GM10266 (cell line): ENCODE results near the gene MTHFD2.
"Not testable (repeated sequence)": the region's sequence is repeated elsewhere in the genome, so short reads cannot be mapped to it uniquely, and the experiment has no call there.

Experiments
- DNase-seq: peaks from one replicate; pipeline ENCODE4 v3.0.0; 2012; ENCODE audit errors: extremely low spot score
- TF ChIP-seq, protein P1 (sequence below): IDR thresholded peaks from 2 replicates; pipeline ENCODE4 v1.5.1; 2012; ENCODE audit warnings: mild to moderate bottlenecking, low read depth; ENCODE audit not compliant: control insufficient read depth, insufficient read depth; ENCODE audit errors: missing control alignments

Gene MTHFD2

DNA sequence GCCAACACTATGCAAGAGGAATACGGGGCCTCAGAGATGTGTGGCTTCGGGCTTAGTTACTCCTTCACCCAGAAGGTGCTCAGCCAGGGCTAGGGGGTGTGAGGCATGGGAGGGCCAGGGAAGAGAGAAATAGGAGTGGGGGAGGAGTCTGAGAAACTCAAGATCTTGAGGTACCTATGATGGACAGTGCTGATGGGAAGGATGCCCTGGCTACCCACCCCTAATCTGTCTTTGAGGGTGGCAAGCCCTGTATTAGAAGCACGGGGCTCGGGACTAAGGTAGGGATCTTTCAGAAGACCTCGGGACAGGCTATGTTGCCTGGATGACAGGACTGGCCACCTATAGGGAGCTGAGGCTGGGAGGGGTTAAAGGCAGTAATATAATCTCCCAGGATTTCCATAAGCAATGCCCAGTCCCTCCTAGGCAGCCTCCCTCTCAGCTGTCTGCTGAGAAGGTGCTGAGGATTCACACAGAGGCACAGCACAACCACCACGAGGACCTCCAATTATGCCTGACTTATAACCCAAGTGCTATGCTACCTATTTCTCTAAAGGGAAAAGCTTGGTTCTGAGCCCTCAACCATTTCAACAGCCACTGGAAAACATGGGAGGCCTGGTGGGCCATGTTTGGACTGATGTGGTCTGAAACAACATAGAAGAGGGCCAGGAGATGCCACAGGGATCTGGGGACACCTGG, 23.3 kb downstream of the MTHFD2 start:
- TF ChIP-seq, protein P1, sequence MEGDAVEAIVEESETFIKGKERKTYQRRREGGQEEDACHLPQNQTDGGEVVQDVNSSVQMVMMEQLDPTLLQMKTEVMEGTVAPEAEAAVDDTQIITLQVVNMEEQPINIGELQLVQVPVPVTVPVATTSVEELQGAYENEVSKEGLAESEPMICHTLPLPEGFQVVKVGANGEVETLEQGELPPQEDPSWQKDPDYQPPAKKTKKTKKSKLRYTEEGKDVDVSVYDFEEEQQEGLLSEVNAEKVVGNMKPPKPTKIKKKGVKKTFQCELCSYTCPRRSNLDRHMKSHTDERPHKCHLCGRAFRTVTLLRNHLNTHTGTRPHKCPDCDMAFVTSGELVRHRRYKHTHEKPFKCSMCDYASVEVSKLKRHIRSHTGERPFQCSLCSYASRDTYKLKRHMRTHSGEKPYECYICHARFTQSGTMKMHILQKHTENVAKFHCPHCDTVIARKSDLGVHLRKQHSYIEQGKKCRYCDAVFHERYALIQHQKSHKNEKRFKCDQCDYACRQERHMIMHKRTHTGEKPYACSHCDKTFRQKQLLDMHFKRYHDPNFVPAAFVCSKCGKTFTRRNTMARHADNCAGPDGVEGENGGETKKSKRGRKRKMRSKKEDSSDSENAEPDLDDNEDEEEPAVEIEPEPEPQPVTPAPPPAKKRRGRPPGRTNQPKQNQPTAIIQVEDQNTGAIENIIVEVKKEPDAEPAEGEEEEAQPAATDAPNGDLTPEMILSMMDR = no peak
- DNase-seq = no peak

DNA sequence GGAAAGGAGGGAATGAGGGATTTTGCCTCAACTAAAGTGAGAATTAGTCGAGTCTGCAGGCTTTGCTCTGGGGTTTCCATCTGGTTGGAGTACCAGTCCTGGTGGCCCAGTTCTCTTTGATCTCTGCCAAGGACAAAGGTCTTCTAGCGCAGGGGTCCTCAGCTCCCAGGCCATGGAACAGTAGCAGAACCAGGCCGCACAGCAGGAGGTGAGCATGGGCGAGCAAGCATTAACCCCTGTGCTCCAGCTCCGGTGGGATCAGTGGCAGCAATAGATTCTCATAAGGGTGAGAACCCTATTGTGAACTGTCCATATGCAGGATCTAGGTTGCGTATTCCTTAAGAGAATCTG, 23.9 kb downstream of the MTHFD2 start:
- TF ChIP-seq, protein P1 = no peak
- DNase-seq = no peak

DNA sequence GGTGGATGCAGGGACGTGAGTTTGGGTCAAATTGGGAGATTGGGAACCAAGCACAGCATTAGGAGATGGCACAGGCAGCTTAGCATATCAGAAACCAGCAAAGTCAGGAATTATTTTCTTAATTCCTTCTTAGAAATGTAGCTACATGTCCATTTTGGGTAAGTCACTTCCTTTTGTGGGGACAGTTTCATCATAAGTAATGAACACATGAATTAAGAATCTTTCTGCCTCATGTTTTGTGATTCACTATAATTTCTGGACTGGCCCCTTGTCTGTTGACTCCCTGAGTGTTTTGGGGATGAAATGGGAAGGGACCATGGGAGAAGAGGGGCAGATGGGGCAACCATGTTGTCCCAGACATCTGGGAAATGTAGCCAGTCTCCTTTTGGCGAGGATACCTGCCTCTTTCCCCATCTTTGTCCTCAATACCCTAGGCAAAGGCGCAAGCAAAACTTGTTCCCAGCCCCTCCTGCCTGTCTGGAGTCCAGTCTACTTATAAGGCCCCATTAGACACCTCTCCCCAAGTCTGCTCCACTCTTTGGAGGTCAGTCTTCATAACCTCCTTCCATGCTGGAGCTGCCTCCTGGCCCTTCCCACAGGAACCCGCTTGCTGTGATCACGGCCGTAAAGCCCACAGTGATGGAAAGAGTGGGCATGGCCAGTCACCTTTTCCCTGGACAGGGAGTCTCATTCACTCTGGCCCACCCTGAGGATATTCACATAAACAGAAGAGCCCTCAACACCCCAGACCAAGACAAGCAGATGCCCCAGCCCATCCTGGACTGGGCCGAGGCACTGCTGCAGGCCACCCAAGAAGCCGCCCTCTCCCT, 25.7 kb downstream of the MTHFD2 start:
- no peak for DNase-seq
- TF ChIP-seq, protein P1 = no peak

DNA sequence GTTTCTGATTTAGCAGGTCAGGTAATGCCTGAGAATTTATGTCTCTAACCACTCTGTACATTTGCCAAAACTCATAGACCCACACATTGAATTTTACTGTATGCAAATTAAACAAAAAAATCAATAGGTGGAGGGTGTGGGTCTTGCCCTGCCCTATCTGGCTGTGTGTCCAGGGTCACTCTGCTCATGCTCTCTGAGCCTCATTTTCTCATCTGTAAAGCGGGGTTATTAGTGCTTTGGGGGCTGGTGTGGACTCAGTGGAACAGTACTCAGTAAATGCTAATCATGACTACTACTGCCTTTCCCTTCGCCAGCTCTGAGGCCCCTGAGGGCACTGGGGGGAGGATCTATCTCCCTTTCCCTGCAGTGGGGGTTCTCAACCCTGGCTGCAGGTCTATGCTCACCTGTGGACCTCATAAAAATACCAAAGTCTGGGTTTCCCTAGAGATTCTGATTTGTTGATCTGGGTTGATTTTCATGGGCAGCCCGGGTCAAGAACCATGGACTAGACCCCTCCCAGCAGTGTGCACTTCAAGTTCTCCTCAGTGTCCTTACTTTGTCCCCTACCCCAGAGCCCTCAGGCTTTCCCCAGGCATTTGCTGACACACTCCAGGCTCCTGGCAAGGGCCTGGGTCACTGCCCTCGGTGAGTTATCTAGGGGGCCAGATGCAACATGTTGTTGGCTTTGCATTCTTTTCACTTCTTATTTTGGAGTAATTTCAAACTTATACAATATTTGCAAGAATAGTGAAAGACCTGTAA, 27.5 kb downstream of the MTHFD2 start:
- TF ChIP-seq, protein P1 = no peak

DNA sequence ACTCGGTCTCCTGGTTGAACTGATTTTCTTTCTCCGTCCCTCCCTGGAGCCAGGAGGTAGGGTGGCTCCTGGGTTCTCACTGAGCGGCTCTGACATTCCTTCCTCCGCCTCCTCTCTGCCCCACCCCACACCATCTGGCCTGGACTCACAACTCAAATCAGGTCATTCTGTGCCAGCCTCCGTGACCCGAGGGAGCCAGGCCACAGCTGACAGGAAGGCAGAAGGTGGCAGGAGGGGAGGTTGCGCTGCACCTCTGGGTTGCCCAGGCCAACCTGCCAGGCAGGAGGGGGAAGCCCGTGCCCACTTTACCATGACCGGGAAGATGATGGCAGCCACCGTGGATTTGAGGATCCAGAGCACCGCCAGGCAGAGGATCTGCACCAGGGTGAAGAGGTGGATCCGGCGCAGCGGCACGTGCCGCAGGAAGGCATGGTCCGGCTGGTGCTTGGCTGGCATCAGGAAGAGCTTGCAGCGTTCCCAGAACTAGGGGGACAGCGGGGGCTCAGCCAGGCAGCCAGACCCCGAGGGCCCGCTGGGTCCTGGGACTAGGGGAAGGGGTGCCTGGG, 28.3 kb downstream of the MTHFD2 start:
- DNase-seq = no peak
- TF ChIP-seq, protein P1 = no peak

More for the DNA sequence above, 27.5 kb downstream of the MTHFD2 start:
- no peak for DNase-seq

DNA sequence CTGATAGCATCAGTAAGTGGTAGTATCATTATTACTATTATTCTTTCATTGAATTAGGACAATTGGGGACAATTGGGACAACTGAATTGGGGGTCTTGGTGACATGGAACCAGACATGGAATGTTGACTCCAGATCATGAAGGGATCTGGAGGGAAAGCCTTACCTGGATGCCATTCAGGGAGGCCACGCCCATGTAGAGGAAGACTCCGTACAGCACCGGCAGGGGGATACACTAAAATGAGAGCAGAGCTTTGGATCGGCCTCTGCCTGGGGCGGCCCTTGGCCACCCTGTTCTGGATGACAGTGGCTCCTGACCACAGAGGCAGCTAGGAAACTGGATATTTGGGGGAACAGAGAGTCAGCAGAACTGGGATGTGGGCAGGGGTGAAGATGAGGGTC, 29.2 kb downstream of the MTHFD2 start:
- TF ChIP-seq, protein P1 = no peak

DNA sequence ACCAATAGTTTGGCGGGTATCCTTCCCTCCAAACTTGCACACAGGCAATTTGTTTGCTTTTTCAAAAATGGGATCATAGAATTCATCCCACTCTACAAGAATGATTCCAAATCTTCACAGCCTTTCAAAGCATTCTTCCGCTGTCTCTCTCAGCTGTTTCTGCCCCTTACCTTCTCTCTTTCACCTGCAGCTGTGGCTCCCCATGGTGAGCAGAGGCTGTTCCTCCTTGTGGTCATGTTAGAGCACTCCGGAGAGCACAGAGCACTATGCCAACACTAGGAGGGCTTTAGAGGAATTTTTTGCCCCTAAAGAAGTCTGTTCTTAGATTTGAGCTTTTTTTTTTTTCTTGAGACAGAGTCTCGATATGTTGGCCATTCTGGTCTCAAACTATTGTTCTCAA, 30.4 kb downstream of the MTHFD2 start:
- TF ChIP-seq, protein P1 = no peak
- no peak for DNase-seq

More for the DNA sequence above, 29.2 kb downstream of the MTHFD2 start:
- DNase-seq = no peak

DNA sequence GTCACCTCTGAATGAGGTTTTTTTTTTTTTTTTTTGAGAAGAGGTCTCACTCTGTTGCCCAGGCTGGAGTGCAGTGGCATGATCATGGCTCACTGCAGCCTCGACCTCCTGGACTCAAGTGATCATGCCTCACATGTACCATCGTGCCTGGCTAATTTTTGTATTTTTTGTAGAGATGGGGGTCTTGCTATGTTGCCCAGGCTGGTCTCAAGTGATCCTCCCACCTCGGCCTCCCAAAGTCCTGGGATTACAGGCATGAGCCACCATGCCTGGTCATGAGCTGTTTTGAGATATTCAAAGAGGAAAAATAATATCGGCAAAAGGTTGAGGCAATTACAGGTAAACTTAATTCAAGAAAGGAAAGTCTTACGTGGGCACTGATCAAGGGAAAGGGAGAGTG, 31.4 kb downstream of the MTHFD2 start:
- not testable (repeated sequence) for DNase-seq
